Measurements from ENCODE around the gene GNB3. TPM values are rescaled to one million over a fixed set of nuclear protein-coding genes. Genes with fewer than 3 reads are reported as not detected.

Gene GNB3
- total RNA-seq, 1 experiment from 2014 or later, result 8.7 TPM

DNA sequence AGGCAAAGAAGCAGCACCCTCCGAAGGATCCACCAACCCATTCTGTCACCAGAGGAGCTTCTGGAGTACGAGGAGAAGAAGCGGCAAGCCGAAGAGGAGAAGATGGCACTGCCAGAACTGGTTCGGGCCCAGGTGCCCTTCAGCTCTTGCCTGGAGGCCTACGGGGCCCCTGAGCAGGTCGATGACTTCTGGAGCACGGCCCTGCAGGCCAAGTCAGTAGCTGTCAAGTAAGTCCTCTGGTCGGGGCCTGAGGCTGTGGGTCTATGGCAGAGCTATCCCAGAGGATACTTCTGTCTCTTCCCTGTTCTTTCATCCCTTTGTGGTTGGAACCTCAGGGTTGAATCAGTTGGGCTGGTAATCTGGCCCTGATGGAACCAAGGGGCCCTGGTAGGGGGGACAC is 20.7 kb downstream of the GNB3 start:
- RAD21 ChIA-PET (ENCODE audit: low non-redundant PET in 1 of 2, low total read pairs in 2 of 2, uncharacterized antibody in 2 of 2, unreplicated experiment in 2 of 2), result no interaction called here
- BruUV-seq (replicated peaks), result no TSS peak
- Histone ChIP-seq H3K4me2 (ENCODE audit: low read length) (no peak overlapping the region), H3K9me2 (ENCODE audit: insufficient read depth) (no peaks in the 10 kb centered on the region), H3K27ac (ENCODE audit: low read depth, low read length) (no peak overlapping the region), H2AFZ (ENCODE audit: low read depth, low read length, poor library complexity, severe bottlenecking) (no peak overlapping the region), H3K4me3 (replicated peaks in 1 of 2; ENCODE audit: low read depth in 1 of 2, low read length in 2 of 2) (no peak overlapping the region), H3K27me3 (ENCODE audit: insufficient read depth, low read length) (no peaks in the 10 kb centered on the region), H3K36me3 (ENCODE audit: control insufficient read depth in 1 of 2, insufficient read depth in 2 of 2, low read length in 2 of 2) (peaks cover 56 to 64% of the 10 kb centered on the region in 2 experiments), H3K9ac (ENCODE audit: low read length) (no peak overlapping the region), H3K79me2 (ENCODE audit: insufficient read depth, low read length) (no peaks in the 10 kb centered on the region; the same call in 1 of the 2 replicates), H4K20me1 (ENCODE audit: insufficient read depth) (no peaks in the 10 kb centered on the region), H3K4me1 (ENCODE audit: control insufficient read depth in 1 of 2, insufficient read depth in 2 of 2, low read length in 2 of 2) (peaks cover 8 to 10% of the 10 kb centered on the region in 2 experiments), H3K9me3 (ENCODE audit: control insufficient read depth in 1 of 2, insufficient read depth in 1 of 2, low read depth in 1 of 2, low read length in 2 of 2) (no peaks in the 10 kb centered on the region)
- POLR2A ChIA-PET, result interaction anchor here (0.9 kb wide), 1 partner anchor 9 kb away, joined by 4 read pairs; the partner anchor contains the start of gene USP5
- DNase-seq (ENCODE audit: low read depth, low spot score) (no peak), ATAC-seq (no peak)
- CTCF ChIA-PET, result interaction anchor here (0.7 to 1.0 kb wide), 2 partner anchors 8 to 11 kb away, joined by 3 read pairs; no protein-coding TSS in a partner anchor
- TF ChIP-seq SRF (IDR thresholded peaks at IDR 0.05; ENCODE audit: low read depth), result no peak
- TF ChIP-seq CEBPB (IDR thresholded peaks at IDR 0.05; ENCODE audit: low read depth), result no peak
- TF ChIP-seq EGR1 (IDR thresholded peaks at IDR 0.05; ENCODE audit: low read depth), result no peak
- TF ChIP-seq, protein P1, sequence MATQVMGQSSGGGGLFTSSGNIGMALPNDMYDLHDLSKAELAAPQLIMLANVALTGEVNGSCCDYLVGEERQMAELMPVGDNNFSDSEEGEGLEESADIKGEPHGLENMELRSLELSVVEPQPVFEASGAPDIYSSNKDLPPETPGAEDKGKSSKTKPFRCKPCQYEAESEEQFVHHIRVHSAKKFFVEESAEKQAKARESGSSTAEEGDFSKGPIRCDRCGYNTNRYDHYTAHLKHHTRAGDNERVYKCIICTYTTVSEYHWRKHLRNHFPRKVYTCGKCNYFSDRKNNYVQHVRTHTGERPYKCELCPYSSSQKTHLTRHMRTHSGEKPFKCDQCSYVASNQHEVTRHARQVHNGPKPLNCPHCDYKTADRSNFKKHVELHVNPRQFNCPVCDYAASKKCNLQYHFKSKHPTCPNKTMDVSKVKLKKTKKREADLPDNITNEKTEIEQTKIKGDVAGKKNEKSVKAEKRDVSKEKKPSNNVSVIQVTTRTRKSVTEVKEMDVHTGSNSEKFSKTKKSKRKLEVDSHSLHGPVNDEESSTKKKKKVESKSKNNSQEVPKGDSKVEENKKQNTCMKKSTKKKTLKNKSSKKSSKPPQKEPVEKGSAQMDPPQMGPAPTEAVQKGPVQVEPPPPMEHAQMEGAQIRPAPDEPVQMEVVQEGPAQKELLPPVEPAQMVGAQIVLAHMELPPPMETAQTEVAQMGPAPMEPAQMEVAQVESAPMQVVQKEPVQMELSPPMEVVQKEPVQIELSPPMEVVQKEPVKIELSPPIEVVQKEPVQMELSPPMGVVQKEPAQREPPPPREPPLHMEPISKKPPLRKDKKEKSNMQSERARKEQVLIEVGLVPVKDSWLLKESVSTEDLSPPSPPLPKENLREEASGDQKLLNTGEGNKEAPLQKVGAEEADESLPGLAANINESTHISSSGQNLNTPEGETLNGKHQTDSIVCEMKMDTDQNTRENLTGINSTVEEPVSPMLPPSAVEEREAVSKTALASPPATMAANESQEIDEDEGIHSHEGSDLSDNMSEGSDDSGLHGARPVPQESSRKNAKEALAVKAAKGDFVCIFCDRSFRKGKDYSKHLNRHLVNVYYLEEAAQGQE (IDR thresholded peaks at IDR 0.05; ENCODE audit: low read depth), result no peak
- no peak for TF ChIP-seq ZNF274 (IDR thresholded peaks at IDR 0.05; ENCODE audit: low read depth, low read length)
- TF ChIP-seq EZH2phosphoT487 (IDR thresholded peaks at IDR 0.05; ENCODE audit: borderline replicate concordance), result no peak
- no peak for TF ChIP-seq SIN3A (IDR thresholded peaks at IDR 0.05; ENCODE audit: low read depth)
- TF ChIP-seq CBX3 (IDR thresholded peaks at IDR 0.05; ENCODE audit: low read depth), result no peak
- TF ChIP-seq JUND (IDR thresholded peaks at IDR 0.05), result no peak
- intact Hi-C loops (cut with micrococcal nuclease), result no loop called here

All from HCT116 (cell line).